PC-9 (cell line): ENCODE data around the gene OCA2. TPM values are rescaled to one million over a fixed set of nuclear protein-coding genes. Genes with fewer than 3 reads are reported as not detected.

Experiments
- BruUV-seq: library from RNA; stranded (reverse); fragments of 400-500 nt; replicated peaks from 2 replicates; lab custom pipeline; 2021; lab: Mats Ljungman, UMichigan
- CTCF ChIA-PET: fragments of 300-600 bp; sonication (Branson Sonifier 250); formaldehyde crosslinking; loops from one replicate; lab custom pipeline; 2022; ENCODE audit warnings: antibody characterized with exemption; lab: Charles Lee
- POLR2A ChIA-PET: fragments of 300-600 bp; sonication (Branson Sonifier 250); formaldehyde crosslinking; loops from one replicate; lab custom pipeline; 2022; ENCODE audit warnings: antibody characterized with exemption; ENCODE audit not compliant: unreplicated experiment; lab: Charles Lee
- DNase-seq, 2 experiments: peaks; one replicate each; pipeline versions ENCODE4 v3.0.0 to v3.0.0-alpha.2; 2015 to 2022; ENCODE audit warnings: mixed read lengths in 1 of 2
- H2AFZ ChIP-seq: fragments of 200-600 bp; sonication (generic); 2 replicates; pipeline ENCODE4 v1.8.1; 2017; ENCODE audit warnings: antibody characterized with exemption
- H3F3A ChIP-seq: fragments of 200-600 bp; sonication (generic); 2 replicates; pipeline ENCODE4 v1.8.1; 2017; ENCODE audit warnings: antibody characterized with exemption, mild to moderate bottlenecking, low read depth; ENCODE audit not compliant: insufficient read depth
- H3K27ac ChIP-seq: fragments of 200-600 bp; sonication (generic); 2 replicates; pipeline ENCODE4 v1.6.1; 2016; ENCODE audit warnings: mixed run types
- H3K27me3 ChIP-seq: fragments of 200-600 bp; sonication (generic); 2 replicates; pipeline ENCODE4 v1.6.1; 2016; ENCODE audit warnings: low read depth, mixed run types; ENCODE audit not compliant: insufficient read depth
- H3K36me3 ChIP-seq: fragments of 200-600 bp; sonication (generic); 2 replicates; pipeline ENCODE4 v1.6.1; 2016; ENCODE audit warnings: low read depth, mixed run types
- H3K4me1 ChIP-seq: fragments of 200-600 bp; sonication (generic); replicated peaks from 2 replicates; pipeline ENCODE4 v1.6.1; 2016; ENCODE audit warnings: mixed run types; ENCODE audit not compliant: insufficient read depth
- H3K4me2 ChIP-seq: fragments of 200-600 bp; sonication (generic); 2 replicates; pipeline ENCODE4 v1.6.1; 2017; ENCODE audit warnings: mixed run types
- H3K4me3 ChIP-seq: fragments of 200-600 bp; sonication (generic); 2 replicates; pipeline ENCODE4 v1.6.1; 2016; ENCODE audit warnings: mixed run types
- H3K79me2 ChIP-seq: fragments of 200-600 bp; sonication (generic); 2 replicates; pipeline ENCODE4 v1.6.1; 2017; ENCODE audit warnings: low read depth, mixed run types
- H3K9me2 ChIP-seq: fragments of 200-600 bp; sonication (generic); 2 replicates; pipeline ENCODE4 v1.8.1; 2017; ENCODE audit warnings: mild to moderate bottlenecking; ENCODE audit not compliant: insufficient read depth
- H3K9me3 ChIP-seq: fragments of 200-600 bp; sonication (generic); 2 replicates; pipeline ENCODE4 v1.8.1; 2016; ENCODE audit warnings: low read depth; ENCODE audit not compliant: insufficient read depth
- H4K20me1 ChIP-seq: fragments of 200-600 bp; sonication (generic); 2 replicates; pipeline ENCODE4 v1.8.1; 2017; ENCODE audit not compliant: insufficient read depth
- EZH2 ChIP-seq: fragments of 200-600 bp; sonication (generic); IDR thresholded peaks from 2 replicates; pipeline ENCODE4 v1.8.0; 2017; ENCODE audit warnings: antibody characterized with exemption, low read depth
- intact Hi-C: fragments of 100-400 bp; cut with micrococcal nuclease; formaldehyde crosslinking; loops from one replicate; pipeline ENCODE4 v1.10.0; 2022; ENCODE audit not compliant: unreplicated experiment
- total RNA-seq: library from RNA; stranded (reverse); gene quantifications from 2 replicates; pipeline ENCODE4 v1.2.3, GENCODE V29; 2021
- TF ChIP-seq, protein P1 (sequence below): fragments of 200-600 bp; sonication (generic); conservative IDR thresholded peaks from 2 replicates; pipeline ENCODE4 v1.6.1; 2017; ENCODE audit warnings: mixed run types, antibody characterized with exemption, mild to moderate bottlenecking, moderate library complexity

OCA2 gene
- total RNA-seq, 1 experiment from 2014 or later = not detected

GRCh38 chr15:27939246-27939645 lies 159.9 kb downstream of the OCA2 start:
- H3K36me3 ChIP-seq = no peaks in the 10 kb centered on the region
- CTCF ChIA-PET = no interaction called here
- intact Hi-C loops = no loop called here
- no peak overlapping the region for H3K4me2 ChIP-seq
- H3F3A ChIP-seq = no peaks in the 10 kb centered on the region
- TF ChIP-seq, protein P1, sequence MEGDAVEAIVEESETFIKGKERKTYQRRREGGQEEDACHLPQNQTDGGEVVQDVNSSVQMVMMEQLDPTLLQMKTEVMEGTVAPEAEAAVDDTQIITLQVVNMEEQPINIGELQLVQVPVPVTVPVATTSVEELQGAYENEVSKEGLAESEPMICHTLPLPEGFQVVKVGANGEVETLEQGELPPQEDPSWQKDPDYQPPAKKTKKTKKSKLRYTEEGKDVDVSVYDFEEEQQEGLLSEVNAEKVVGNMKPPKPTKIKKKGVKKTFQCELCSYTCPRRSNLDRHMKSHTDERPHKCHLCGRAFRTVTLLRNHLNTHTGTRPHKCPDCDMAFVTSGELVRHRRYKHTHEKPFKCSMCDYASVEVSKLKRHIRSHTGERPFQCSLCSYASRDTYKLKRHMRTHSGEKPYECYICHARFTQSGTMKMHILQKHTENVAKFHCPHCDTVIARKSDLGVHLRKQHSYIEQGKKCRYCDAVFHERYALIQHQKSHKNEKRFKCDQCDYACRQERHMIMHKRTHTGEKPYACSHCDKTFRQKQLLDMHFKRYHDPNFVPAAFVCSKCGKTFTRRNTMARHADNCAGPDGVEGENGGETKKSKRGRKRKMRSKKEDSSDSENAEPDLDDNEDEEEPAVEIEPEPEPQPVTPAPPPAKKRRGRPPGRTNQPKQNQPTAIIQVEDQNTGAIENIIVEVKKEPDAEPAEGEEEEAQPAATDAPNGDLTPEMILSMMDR = no peak
- TF ChIP-seq EZH2 = no peak
- H4K20me1 ChIP-seq = no peaks in the 10 kb centered on the region
- H3K9me2 ChIP-seq = no peaks in the 10 kb centered on the region
- no peak for DNase-seq
- H3K4me1 ChIP-seq = no peaks in the 10 kb centered on the region
- H3K4me3 ChIP-seq = no peak overlapping the region
- POLR2A ChIA-PET = no interaction called here
- H3K27me3 ChIP-seq = peaks cover 10% of the 10 kb centered on the region; the same call in 1 of the 2 replicates
- no peak overlapping the region for H3K27ac ChIP-seq
- no peak overlapping the region for H2AFZ ChIP-seq
- no peaks in the 10 kb centered on the region for H3K79me2 ChIP-seq
- BruUV-seq = no TSS peak
- no peaks in the 10 kb centered on the region for H3K9me3 ChIP-seq

- POLR2A ChIA-PET = no interaction called here
- no peak overlapping the region for H3K4me2 ChIP-seq
- no peak overlapping the region for H2AFZ ChIP-seq
- H3K27me3 ChIP-seq = peaks cover 7% of the 10 kb centered on the region; the same call in 1 of the 2 replicates
- no peaks in the 10 kb centered on the region for H3K4me1 ChIP-seq
- intact Hi-C loops = no loop called here
- H3K36me3 ChIP-seq = no peaks in the 10 kb centered on the region
- H4K20me1 ChIP-seq = no peaks in the 10 kb centered on the region
- H3K9me2 ChIP-seq = no peaks in the 10 kb centered on the region
- no peaks in the 10 kb centered on the region for H3F3A ChIP-seq
- TF ChIP-seq, protein P1 = no peak
- no peak for TF ChIP-seq EZH2
- H3K4me3 ChIP-seq = no peak overlapping the region
- no peaks in the 10 kb centered on the region for H3K9me3 ChIP-seq
- CTCF ChIA-PET = no interaction called here
- no peaks in the 10 kb centered on the region for H3K79me2 ChIP-seq
- DNase-seq = no peak
- BruUV-seq = no TSS peak
- no peak overlapping the region for H3K27ac ChIP-seq
Observed at GRCh38 chr15:27937851-27938250, 161.3 kb downstream of the OCA2 start.

DNA sequence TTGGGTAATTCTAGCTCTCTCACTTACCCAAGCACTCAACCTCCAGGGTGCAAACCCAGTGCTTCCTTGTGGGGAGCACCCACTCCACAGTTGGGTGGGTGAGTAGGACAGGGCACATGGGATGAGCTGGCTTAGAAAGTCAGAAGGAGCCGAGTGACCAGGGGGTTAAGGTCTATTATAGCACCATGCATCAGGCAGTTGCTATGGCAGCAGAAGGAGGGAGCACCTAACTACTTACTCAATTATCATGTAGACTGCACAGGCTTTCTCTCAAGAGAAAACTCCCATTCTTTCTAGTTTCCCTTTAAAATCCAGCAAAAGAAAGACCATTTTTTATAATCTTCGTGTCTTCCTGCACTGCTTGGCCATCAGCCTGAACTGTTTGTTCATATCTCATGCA lies 163.0 kb downstream of the OCA2 start:
- H3K4me2 ChIP-seq = no peak overlapping the region
- no TSS peak for BruUV-seq

More for the DNA sequence above, 163.0 kb downstream of the OCA2 start:
- TF ChIP-seq, protein P1 = no peak
- TF ChIP-seq EZH2 = no peak
- H3F3A ChIP-seq = no peaks in the 10 kb centered on the region
- no peaks in the 10 kb centered on the region for H3K9me3 ChIP-seq
- H3K27ac ChIP-seq = no peak overlapping the region
- H3K36me3 ChIP-seq = no peaks in the 10 kb centered on the region
- no peaks in the 10 kb centered on the region for H3K4me1 ChIP-seq
- DNase-seq = no peak
- peaks cover 7% of the 10 kb centered on the region; the same call in 1 of the 2 replicates for H3K27me3 ChIP-seq
- no peak overlapping the region for H2AFZ ChIP-seq
- no peaks in the 10 kb centered on the region for H3K9me2 ChIP-seq
- no peaks in the 10 kb centered on the region for H3K79me2 ChIP-seq
- CTCF ChIA-PET = no interaction called here
- intact Hi-C loops = no loop called here
- POLR2A ChIA-PET = no interaction called here
- no peaks in the 10 kb centered on the region for H4K20me1 ChIP-seq
- H3K4me3 ChIP-seq = no peak overlapping the region
